HL-60 (cell line): Measurements from ENCODE around the gene STX10.

Experiments
- CTCF ChIP-seq: IDR thresholded peaks from one replicate; pipeline ENCODE4 v1.5.1; 2011; ENCODE audit warnings: low read length, control low read depth, inconsistent platforms; ENCODE audit not compliant: insufficient read depth
- POLR2AphosphoS5 ChIP-seq: IDR thresholded peaks from 2 replicates; pipeline ENCODE4 v1.6.1; 2012; ENCODE audit warnings: low read depth
- SPI1 ChIP-seq: IDR thresholded peaks from 2 replicates; pipeline ENCODE4 v1.6.1; 2012; ENCODE audit warnings: low read depth, mild to moderate bottlenecking, borderline replicate concordance
- TF ChIP-seq, protein P1 (sequence below): IDR thresholded peaks from 2 replicates; pipeline ENCODE4 v1.6.1; 2012; ENCODE audit warnings: low read depth; ENCODE audit not compliant: insufficient replicate concordance

- no peak for TF ChIP-seq CTCF
- no peak for TF ChIP-seq SPI1
- TF ChIP-seq POLR2AphosphoS5 = no peak
- TF ChIP-seq, protein P1, sequence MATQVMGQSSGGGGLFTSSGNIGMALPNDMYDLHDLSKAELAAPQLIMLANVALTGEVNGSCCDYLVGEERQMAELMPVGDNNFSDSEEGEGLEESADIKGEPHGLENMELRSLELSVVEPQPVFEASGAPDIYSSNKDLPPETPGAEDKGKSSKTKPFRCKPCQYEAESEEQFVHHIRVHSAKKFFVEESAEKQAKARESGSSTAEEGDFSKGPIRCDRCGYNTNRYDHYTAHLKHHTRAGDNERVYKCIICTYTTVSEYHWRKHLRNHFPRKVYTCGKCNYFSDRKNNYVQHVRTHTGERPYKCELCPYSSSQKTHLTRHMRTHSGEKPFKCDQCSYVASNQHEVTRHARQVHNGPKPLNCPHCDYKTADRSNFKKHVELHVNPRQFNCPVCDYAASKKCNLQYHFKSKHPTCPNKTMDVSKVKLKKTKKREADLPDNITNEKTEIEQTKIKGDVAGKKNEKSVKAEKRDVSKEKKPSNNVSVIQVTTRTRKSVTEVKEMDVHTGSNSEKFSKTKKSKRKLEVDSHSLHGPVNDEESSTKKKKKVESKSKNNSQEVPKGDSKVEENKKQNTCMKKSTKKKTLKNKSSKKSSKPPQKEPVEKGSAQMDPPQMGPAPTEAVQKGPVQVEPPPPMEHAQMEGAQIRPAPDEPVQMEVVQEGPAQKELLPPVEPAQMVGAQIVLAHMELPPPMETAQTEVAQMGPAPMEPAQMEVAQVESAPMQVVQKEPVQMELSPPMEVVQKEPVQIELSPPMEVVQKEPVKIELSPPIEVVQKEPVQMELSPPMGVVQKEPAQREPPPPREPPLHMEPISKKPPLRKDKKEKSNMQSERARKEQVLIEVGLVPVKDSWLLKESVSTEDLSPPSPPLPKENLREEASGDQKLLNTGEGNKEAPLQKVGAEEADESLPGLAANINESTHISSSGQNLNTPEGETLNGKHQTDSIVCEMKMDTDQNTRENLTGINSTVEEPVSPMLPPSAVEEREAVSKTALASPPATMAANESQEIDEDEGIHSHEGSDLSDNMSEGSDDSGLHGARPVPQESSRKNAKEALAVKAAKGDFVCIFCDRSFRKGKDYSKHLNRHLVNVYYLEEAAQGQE = no peak
These were observed 56.1 kb downstream of the STX10 start for GRCh38 chr19:13094106-13094504.
